HG02763 (cell line): Measurements from ENCODE around the gene SNRPA1.
"Not testable (repeated sequence)": the region's sequence is repeated elsewhere in the genome, so short reads cannot be mapped to it uniquely, and the experiment has no call there.

Experiments
- ATAC-seq: cut with Tn5 transposase; IDR thresholded peaks from one replicate; pipeline ENCODE4 v1.9.1; 2021; ENCODE audit warnings: mild to moderate bottlenecking, moderate library complexity; ENCODE audit not compliant: unreplicated experiment

Gene SNRPA1

GRCh38 chr15:101296418-101297405 lies 1.7 kb upstream of the SNRPA1 start:
- no peak for ATAC-seq

GRCh38 chr15:101295607-101296161 lies 636 bp upstream of the SNRPA1 start:
- ATAC-seq = no peak

GRCh38 chr15:101293122-101293521 lies 1.9 kb downstream of the SNRPA1 start:
- no peak for ATAC-seq

- ATAC-seq = no peak
Observed at GRCh38 chr15:101288905-101289513, 6.0 kb downstream of the SNRPA1 start.

GRCh38 chr15:101287342-101287741 lies 7.7 kb downstream of the SNRPA1 start:
- not testable (repeated sequence) for ATAC-seq

- ATAC-seq = no peak
Observed at GRCh38 chr15:101286471-101287114, 8.5 kb downstream of the SNRPA1 start.

- ATAC-seq = no peak
Observed at GRCh38 chr15:101283931-101284330, 11.1 kb downstream of the SNRPA1 start.

- no peak for ATAC-seq
Observed at GRCh38 chr15:101280007-101280406, 15.0 kb downstream of the SNRPA1 start.

- ATAC-seq = no peak
Observed at GRCh38 chr15:101277943-101278564, 17.0 kb downstream of the SNRPA1 start.

- ATAC-seq = peak; percentile 85
Observed at GRCh38 chr15:101277038-101277822, 17.8 kb downstream of the SNRPA1 start, which contains the start of gene SELENOS. Gene SELENOS (minus strand): TSS chr15:101277485. CDS start chr15:101277417, 68 bp downstream.

- peak; percentile 28 for ATAC-seq
Observed at GRCh38 chr15:101276501-101277037, 18.5 kb downstream of the SNRPA1 start.

- ATAC-seq = no peak
Observed at GRCh38 chr15:101275018-101275417, 20.0 kb downstream of the SNRPA1 start.

GRCh38 chr15:101273534-101273933 lies 21.5 kb downstream of the SNRPA1 start:
- no peak for ATAC-seq

- no peak for ATAC-seq
Observed at GRCh38 chr15:101272584-101272983, 22.5 kb downstream of the SNRPA1 start.

GRCh38 chr15:101269479-101270223 lies 25.4 kb downstream of the SNRPA1 start:
- no peak for ATAC-seq

- no peak for ATAC-seq
Observed at GRCh38 chr15:101267320-101268104, 27.5 kb downstream of the SNRPA1 start.

- ATAC-seq = no peak
Observed at GRCh38 chr15:101266787-101267186, 28.3 kb downstream of the SNRPA1 start.

GRCh38 chr15:101266034-101266433 lies 29.0 kb downstream of the SNRPA1 start:
- no peak for ATAC-seq
